Measurements from ENCODE around the gene RASEF.

Gene RASEF

DNA sequence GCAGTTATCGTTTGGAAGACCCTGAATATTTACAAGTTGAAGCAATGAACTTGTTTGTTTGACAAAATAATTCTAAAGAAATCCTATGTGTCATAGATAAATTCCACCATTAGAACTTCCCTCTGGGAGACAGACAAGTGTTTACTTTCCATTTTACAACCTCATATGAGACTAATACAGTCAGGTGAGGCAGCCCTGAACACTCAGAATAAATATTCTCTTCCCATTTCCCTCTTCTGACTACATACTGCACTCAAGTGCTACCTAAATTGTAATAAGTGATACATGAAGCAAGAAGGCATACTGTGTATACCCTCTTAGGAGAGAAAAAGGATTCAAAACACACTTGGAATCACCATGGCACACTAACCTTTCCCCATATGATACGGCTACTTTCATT, 6.8 kb downstream of the RASEF start:
- no peak for DNase-seq (ENCODE audit: low spot score)

DNA sequence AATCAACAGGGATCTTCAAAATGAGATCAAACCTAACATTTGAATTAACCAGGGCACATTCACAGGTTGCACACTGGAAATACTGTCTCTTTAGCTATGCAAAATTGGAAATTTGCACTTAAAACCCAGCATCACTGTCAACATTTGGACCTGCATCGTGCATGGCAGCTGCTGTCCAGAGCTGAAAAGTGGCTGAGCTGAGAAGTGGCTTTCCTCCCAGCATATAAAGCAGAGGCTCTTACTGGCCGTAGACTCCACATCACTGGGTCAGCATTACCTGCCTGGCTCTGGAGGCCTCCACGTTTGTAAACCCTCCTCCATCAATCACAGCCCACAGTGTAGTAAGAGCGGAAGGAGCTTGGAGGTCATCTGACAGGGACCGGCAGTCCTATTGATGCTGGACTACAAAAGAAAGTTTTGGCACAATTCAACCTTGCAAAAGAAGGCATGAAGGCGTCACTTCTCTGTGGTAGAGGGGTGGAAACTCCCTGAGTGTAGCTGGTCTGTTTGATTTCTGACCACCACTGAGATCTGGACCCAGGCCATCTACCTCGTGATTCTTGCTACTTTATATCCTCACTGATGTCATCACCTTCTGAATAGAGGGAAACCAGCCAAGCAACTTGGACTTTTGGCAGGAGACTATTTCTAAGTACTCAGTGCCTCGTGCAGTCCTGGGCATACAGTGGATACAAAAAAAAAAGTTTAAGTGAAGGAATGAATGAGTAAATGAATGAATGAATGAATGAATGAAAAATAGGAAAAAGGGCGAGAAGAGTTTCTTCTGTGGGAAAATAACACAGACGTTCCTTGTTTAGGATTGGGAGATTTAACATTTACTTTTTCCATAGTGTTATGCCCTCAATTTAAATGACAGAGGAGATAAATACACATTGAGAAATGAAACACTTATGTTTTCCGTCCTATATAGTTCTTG, 14.8 kb downstream of the RASEF start:
- peak; percentile 96 for DNase-seq (ENCODE audit: low spot score)

DNA sequence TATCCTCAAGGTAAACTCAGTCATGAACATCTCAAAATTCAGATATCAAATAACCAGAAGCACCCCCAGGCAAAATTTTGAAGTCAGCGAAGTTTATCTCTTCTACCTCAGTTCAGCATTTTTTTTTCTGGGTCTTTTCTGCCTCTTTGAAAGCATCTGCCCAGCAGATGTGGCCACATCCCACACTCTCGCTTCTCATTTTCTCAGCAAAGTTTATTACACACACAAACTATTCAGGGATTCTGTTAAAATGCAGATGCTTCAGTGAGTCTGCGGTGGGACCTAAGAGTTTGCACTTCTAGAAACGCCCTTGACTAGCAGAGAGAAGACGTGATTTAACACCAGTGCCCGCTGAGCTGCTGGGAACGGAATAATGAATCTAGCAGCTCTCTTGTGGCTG, 19.3 kb downstream of the RASEF start:
- DNase-seq (ENCODE audit: low spot score): no peak

DNA sequence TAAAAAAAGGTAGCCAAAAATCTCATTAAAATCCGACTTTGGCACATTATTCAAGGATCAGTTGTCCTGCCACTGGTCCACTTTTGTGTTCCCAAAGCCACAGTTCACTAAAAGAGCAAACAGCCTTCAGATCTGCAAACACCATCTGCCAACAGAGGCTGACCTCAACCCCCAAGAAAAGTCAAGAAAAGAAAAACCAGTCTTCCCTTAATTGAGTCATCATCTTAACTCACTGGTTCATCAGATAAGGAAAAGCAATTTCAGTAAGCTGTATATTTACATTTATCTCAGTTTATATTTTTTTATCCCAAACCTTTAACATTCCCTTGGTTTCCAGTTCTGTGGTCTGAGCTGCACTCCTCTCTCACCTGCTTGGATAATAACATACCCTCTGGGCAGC, 21.2 kb downstream of the RASEF start:
- no peak for DNase-seq (ENCODE audit: low spot score)

DNA sequence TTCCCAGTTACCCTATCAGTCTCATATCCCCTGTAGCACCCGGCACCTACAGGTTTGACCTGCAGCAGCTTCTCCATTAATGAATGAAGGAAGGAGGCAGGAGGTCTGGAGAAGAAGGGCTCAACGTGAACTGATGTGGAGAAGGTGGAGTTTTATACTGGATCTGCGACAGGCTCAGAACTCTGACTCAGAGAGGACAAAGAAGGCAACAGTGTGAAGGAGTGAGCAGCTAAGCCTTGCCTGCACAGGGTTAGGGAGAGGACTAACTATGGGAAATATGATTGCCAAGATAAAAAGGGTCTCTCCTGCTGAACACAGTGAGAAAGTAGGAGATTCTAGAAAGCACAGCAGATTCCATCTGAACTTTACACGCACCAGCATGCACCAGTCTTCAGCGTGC, 23.6 kb downstream of the RASEF start:
- DNase-seq (ENCODE audit: low spot score): no peak

DNA sequence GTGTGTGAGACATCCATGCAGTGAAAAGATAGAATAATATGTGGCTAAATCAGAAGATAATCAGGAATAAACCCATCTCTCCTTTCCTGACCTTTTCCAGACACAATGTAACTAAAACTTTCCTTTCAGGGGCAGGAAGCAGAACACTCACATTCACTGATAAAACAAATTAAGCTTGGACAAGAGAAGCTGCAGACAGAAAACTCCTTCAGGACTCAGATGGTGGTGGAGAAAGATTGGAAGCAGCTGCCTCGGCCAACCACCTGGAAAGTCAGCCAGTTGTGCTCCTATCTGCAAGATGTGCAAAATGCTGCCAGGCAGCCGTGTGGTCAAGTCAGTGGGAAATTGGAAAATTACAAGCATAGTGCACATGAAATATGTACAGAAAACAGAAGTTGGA, 26.9 kb downstream of the RASEF start:
- DNase-seq (ENCODE audit: low spot score): no peak

DNA sequence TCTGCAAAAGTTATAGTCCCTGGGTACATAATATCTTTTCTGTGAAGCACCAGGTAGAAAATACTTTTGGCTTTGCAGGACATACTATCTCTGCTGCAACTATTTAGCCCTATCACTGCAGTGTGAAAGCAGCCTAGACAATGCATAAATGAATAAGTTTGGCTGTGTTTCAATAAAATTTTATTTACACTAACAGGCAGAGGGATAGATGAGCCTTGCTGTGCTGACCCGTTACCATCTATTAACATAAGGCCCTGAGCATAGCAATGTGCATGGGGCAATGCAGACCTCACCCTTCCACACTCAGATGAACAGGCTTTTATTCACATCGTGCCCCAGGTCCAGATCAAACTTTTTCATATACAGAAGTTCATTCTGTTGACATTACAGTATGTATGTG, 27.8 kb downstream of the RASEF start:
- no peak for DNase-seq (ENCODE audit: low spot score)

DNA sequence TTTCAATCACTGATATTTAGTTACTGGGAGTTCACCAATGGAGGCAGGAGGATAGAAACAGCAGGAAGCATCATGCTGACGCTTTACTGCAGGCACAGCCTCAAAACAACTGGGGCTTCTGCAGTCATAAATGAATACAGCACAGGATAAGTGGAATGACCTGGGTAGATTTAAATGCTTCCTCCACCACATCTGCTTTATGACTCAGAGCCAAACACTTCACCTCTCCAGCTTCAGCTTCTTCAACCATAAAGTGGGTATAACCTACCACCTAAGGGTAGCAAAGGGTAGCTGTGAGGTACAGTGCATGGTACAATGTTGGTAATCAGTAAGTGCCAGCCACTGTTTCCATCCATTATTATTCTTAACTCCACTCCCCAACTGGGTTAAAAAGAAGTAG, 28.4 kb downstream of the RASEF start:
- no peak for DNase-seq (ENCODE audit: low spot score)

DNA sequence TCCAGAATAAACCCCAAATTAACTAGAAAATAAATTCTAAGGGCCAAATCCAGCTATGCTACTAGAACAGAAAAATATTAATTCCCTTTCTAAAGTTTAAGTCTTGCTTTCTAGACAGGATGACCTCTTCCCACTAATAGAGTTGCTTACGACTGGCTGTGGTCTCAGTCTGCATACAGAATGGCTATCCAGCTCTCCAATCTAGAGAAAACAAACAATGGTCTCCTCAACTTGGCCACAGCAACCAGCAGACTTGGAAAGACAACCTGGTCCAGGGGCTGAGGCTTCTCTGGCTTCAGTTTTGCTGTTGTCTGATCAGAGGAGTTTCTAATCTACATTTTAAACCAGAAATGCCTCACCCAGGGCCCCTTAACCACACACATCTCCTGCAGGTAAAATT, 28.9 kb downstream of the RASEF start:
- DNase-seq (ENCODE audit: low spot score): no peak

DNA sequence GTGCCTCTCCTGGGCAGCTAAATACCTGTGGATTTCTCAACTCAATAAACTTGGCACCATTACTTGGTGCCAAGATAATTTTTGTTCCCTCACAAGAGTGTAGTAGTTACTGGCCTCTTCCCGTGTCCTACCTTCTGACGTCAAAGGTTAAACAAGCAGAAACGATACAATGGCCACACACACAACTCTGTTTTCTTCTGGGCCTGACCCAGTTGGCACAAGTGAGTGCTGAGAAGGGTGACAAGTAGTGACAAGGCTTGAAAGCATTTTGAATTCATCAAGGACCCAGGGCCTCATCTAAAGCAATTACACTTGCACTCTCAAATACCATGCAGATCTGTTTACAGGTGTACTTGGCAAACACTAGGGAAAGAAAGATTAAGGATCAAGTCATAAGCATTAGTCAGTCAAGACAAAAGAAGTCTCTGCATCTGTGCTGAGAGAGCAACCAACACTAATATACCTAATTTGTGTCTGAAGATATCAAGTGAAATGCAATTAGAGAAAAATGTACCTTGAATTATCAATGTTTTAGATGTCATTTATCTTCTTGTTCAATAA, 30.8 kb downstream of the RASEF start:
- DNase-seq (ENCODE audit: low spot score): no peak

DNA sequence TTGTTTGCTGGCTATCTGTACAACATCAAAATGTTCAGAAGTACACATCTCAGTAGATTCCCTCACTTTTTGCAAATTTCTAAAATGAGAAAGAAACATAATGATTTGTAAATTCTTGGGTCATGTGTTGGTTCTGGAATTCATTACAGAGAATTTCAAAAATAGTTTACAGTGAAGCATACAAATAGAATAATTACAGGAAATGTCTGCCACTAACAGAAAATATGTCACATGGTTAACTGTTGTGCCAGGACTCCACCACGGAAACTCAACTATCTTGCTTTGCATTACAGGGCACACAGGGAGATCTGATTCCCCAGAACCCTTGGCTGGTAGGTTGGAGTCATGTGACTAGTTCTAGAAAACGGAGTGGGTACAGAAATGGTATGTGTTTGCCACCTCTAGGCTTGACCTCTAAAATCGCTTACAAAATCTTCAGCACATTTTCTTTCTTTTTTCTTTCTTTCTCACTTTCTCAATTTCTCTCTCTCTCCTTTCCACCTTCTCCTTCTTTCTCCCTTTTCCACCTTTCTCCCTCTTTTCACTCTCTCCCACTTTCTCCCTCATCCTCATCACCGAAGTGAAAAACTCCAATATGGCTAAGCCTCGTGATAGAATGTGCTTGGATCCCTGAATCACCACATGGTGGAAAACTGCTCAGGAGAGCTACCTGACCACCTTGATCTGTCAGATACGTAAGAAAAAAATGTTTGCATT, 32.4 kb downstream of the RASEF start:
- DNase-seq (ENCODE audit: low spot score): no peak

DNA sequence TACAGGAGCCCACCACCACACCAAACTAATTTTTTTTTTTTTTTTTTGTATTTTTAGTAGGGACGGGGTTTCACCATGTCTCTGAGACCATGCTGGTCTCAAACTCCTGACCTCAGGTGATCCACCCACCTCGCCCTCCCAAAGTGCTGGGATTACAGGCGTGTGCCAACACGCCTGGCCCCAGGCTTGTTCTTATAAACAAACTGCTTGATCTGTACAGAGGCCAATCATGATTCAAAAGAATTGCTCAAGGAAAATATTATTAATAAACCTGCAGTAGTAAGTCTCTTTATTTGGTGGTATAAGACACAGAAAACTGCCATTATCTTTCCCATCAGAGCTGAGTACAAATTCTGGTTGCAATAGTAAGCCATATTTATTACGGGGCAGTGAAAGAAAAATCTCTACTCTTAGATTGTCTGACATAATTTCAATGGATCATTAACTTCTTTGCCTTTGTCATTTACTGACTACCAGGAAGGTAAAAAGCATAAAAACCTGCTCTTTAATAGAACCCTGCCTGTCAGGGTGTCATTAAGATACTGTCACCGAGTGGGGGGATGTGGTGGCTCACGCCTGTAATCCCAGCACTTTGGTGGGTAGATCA, 33.3 kb downstream of the RASEF start:
- no peak for DNase-seq (ENCODE audit: low spot score)

DNA sequence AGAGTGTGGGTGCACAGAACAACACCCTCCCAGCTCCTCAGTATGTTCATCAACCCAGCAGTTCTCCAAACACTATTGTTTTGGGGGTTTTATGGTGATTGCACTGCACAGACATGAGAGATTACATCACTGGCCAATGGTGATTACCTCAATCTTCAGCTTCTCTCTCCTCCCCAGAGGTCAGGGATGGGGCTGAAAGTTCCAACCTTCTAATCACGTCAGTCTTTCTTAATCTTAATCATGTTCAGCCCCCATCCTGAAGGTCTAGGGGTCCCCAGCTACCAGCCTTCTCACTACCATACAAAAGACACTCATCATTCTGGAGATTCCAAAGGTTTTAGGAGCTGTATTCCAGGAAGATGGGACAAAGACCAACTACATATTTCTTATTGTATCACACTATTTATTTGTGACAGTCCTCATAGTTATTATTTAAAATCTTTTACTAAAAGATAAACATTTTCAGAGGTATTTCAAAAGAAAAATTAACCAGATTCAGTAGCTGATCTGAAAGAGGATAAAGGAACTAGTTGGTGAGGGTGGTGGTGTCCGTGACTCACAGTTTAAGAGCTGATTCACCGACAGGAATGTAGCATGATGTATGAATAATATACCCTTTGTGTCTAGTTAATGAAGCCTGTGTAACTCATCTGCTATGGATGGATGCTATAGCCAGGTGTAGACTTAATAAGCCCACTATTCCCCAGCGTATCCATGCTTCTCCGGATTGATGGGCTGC, 35.6 kb downstream of the RASEF start:
- peak; percentile 97 for DNase-seq (ENCODE audit: low spot score)

DNA sequence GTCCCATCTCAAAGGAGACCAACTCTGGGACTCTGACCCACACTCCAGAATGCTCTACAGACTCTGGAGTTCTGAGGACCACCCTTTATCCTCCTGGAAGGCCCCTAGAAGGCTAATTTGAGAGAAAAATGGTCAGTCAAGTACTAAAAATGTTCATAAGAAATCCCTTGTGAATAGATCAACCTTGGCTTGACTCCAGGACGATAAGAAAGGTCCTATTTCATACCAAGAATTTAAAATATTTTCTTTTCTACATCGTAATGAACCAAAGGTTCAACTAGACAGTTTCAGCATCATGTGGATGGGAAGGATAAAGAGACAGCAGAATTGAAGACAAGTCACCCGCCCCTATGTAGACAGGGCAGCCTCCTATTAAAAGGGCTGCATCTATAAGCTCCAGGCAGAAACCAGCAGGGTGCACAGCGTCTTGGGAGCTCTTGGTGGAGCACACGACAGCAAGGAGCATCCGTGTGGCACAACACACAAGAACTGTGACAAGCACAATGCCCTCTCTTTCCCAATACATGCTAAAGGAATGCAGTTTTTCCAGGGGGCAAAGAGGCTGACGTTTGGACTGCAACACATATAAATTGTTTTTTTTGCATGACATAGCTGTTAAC, 38.3 kb downstream of the RASEF start:
- no peak for DNase-seq (ENCODE audit: low spot score)

DNA sequence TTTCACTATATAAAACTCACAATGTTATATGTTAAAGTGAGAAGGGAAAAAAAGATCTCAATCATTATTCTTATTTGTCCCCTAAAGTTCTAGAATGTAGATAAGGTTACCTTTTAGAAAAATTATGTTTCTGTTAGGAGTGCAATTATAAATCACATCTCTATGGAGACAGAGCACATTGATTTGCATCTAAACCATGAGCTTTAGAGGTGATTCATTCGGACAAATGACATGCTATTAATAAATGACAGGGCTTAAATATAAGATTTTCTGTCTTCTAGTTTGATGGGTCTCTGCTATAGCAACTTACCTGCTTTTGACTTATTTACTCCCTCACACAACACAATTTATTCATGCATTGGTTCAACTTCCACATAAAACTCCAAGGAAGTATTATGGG, 39.8 kb downstream of the RASEF start:
- no peak for DNase-seq (ENCODE audit: low spot score)

DNA sequence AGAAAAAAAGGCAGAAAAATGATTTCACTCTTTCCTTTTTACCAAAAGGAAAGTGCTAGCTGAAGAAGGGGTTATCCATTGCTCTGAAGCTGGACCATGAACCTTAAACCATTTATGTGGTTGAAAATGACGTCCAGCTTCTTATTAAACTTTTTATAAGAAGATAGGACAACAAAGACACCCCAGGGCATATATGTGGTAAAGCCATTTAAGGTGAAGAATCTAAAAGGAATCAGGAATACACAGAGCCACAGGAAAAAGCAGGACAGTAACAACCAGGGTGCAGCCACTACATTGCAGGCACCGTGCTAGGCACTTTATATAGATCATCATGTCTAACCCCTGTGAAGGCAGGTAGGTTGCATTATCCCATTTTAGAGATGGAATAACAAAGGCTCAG, 42.1 kb downstream of the RASEF start:
- DNase-seq (ENCODE audit: low spot score): no peak

DNA sequence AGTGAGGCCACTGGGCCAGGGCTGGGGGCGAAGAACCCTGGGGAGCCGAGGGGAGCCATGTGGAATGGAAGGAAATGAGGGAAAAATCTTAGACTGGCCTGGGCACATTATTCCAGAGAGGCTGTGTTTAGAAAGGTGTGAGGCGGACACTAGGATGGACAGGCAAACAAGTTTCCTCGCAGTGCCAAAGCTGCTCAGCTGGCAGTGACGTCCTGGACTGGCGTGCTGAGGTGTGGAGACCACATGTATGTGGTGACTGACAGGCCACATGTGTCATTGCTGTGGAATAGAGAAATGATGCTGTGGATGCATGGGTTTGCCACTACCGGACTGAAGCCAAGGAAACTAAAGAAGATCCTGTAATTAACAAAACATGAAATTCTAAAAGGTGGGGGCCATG, 42.6 kb downstream of the RASEF start:
- DNase-seq (ENCODE audit: low spot score): no peak

DNA sequence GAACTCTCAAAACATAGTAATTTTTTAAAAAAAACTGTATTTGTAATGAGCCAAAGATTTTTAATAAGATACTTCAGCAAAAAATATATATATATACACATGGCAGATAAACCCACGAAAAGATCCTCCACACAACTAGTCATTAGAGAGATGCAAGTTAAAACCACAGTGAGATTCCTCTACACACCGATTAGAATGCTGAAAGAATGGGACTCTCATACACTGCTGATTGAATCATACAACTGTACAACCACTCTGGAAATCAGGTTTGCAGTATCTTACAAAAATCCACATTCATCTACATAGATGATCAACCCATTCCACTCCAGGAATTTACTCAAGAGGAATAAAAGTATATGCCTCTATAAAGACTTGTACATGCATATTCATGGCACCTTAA, 43.7 kb downstream of the RASEF start:
- DNase-seq (ENCODE audit: low spot score): no peak

DNA sequence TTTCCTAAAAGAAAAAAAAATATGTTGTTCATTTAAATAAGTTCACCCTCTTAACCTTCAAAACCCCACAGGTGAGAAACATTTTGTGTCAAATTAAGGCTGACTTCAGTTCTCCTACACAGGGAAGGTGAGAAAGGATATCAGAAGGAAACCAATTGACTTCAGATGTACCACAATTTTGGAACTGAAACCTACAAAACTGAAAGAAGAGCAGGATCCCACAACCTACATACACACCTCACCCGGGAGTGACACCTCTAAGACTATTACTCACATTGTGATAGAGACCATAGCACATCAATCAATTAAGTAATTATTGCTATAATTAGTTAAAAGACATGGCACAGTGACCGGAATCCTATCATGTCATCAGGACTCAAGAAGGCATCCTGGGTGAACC, 47.0 kb downstream of the RASEF start:
- DNase-seq (ENCODE audit: low spot score): no peak

DNA sequence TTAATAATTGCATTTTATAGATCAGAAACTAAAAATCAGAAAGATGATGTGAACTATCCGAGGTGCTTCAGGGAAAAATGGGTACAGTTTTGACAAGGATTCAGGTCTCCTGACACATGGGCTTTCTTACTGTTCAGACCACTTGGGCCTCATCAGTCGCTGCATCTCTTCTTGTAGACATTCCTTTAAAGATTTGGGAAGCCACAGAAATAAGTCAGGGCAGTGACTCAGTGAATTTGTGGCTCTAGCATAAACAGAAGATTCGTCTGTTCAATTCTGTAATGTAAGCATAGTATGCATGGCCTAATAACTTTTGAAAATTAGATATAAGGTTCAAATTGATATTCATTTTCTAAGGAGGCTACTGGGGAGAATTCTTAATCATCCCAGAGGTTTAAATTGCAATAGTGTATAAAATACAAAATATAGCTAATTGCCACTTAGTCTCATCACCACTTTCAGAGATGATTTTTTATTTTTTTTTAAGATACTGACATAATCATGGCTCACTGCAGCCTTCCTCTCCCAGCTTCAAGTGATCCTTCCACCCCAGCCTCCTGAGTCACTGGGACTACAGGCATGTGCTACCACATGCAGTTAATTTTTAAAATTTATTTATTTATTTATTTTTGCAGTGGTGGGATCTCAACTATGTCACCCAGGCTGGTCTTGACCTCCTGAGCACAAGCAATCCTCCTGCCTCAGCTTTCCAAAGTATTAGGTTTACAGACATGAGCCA, 48.9 kb downstream of the RASEF start:
- DNase-seq (ENCODE audit: low spot score): no peak

All from COLO829 (cell line).